ENCODE results near the gene RPGRIP1L. TPM values are rescaled to one million over a fixed set of nuclear protein-coding genes. Genes with fewer than 3 reads are reported as not detected.

RPGRIP1L gene
- total RNA-seq, 1 donor from 2014 or later, result 23.2 TPM

DNA sequence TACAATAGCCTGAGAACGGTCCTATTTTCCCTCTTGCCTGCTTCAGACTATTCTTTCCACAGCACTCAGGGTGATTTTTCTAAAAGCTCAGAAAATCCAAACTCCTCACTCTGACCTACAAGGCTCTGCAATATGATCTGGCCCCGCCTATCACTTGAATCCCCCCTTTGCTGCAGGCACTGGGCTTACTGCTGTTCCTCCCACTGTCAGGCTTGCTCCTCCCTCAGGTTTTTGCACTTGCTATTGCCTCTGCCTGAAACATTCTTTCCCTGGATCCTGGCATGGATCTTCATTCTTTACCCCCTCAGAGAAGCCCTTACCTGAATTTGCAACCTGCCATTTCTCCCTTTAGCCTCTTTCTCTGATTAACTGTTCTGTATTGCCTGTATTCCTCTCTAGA is 52.3 kb downstream of the RPGRIP1L start:
- H3K9ac ChIP-seq, result no peak overlapping the region
- no peaks in the 10 kb centered on the region for H3K9me3 ChIP-seq (ENCODE audit: low read depth)
- peak; percentile 45 for DNase-seq (ENCODE audit: low spot score)
- no peak overlapping the region for H3K27ac ChIP-seq
- no peaks in the 10 kb centered on the region for H3K79me2 ChIP-seq (ENCODE audit: low read depth)
- no peak overlapping the region for H3K4me3 ChIP-seq
- no peaks in the 10 kb centered on the region for H3K9me3 Mint-ChIP-seq
- H3K27me3 Mint-ChIP-seq (ENCODE audit: insufficient read depth, low read depth), result no peaks in the 10 kb centered on the region
- H4K20me1 ChIP-seq (ENCODE audit: low read depth), result no peaks in the 10 kb centered on the region
- H3K4me3 Mint-ChIP-seq, result no peak overlapping the region
- no peak overlapping the region for H3K27ac Mint-ChIP-seq
- H3K4me1 ChIP-seq, result peaks cover 7% of the 10 kb centered on the region
- H3K36me3 ChIP-seq, result no peaks in the 10 kb centered on the region
- H3K4me2 ChIP-seq, result peak overlapping the region; percentile 58
- peaks cover 8% of the 10 kb centered on the region for H3K4me1 Mint-ChIP-seq
- H3K27me3 ChIP-seq, result no peaks in the 10 kb centered on the region
- H3F3A ChIP-seq (ENCODE audit: low read depth), result no peaks in the 10 kb centered on the region
- H3K36me3 Mint-ChIP-seq, result peaks cover 16% of the 10 kb centered on the region
- TF ChIP-seq EZH2 (IDR thresholded peaks at IDR 0.05), result no peak
- TF ChIP-seq EZH2phosphoT487 (IDR thresholded peaks at IDR 0.05), result no peak
- no peak for TF ChIP-seq CTCF (IDR thresholded peaks at IDR 0.05)
- no peak overlapping the region for H2AFZ ChIP-seq (replicated peaks)

GRCh38 chr16:53646506-53646905 is 57.2 kb downstream of the RPGRIP1L start:
- Histone ChIP-seq H3K27ac (no peak overlapping the region), H3K4me3 (no peak overlapping the region), H2AFZ (replicated peaks) (no peak overlapping the region), H3K9ac (no peak overlapping the region), H3K27me3 (no peaks in the 10 kb centered on the region), H3K9me3 (ENCODE audit: low read depth) (no peaks in the 10 kb centered on the region), H3K4me1 (peaks cover 4% of the 10 kb centered on the region), H3K79me2 (ENCODE audit: low read depth) (no peaks in the 10 kb centered on the region), H3K36me3 (no peaks in the 10 kb centered on the region), H3F3A (ENCODE audit: low read depth) (no peaks in the 10 kb centered on the region), H4K20me1 (ENCODE audit: low read depth) (no peaks in the 10 kb centered on the region), H3K4me2 (no peak overlapping the region)
- Mint-ChIP-seq H3K4me1 (peaks cover 7% of the 10 kb centered on the region), H3K27me3 (ENCODE audit: insufficient read depth, low read depth) (peaks cover 2% of the 10 kb centered on the region), H3K27ac (no peak overlapping the region), H3K4me3 (no peak overlapping the region), H3K9me3 (peaks cover 15% of the 10 kb centered on the region), H3K36me3 (peaks cover 32% of the 10 kb centered on the region)
- DNase-seq (ENCODE audit: low spot score), result no peak
- TF ChIP-seq EZH2phosphoT487 (IDR thresholded peaks at IDR 0.05) (no peak), EZH2 (IDR thresholded peaks at IDR 0.05) (no peak), CTCF (IDR thresholded peaks at IDR 0.05) (no peak)

- Histone ChIP-seq H3K27me3 (no peaks in the 10 kb centered on the region), H3K36me3 (no peaks in the 10 kb centered on the region), H3K4me3 (no peak overlapping the region), H3K9me3 (ENCODE audit: low read depth) (no peaks in the 10 kb centered on the region), H3K79me2 (ENCODE audit: low read depth) (no peaks in the 10 kb centered on the region), H3F3A (ENCODE audit: low read depth) (no peaks in the 10 kb centered on the region), H4K20me1 (ENCODE audit: low read depth) (no peaks in the 10 kb centered on the region), H3K27ac (no peak overlapping the region), H2AFZ (replicated peaks) (no peak overlapping the region), H3K4me2 (no peak overlapping the region), H3K9ac (no peak overlapping the region), H3K4me1 (no peaks in the 10 kb centered on the region)
- H3K4me3 Mint-ChIP-seq, result no peak overlapping the region
- TF ChIP-seq EZH2phosphoT487 (IDR thresholded peaks at IDR 0.05) (no peak), EZH2 (IDR thresholded peaks at IDR 0.05) (no peak), CTCF (IDR thresholded peaks at IDR 0.05) (no peak)
- H3K9me3 Mint-ChIP-seq, result peaks cover 15% of the 10 kb centered on the region
- H3K27ac Mint-ChIP-seq, result no peak overlapping the region
- no peaks in the 10 kb centered on the region for H3K4me1 Mint-ChIP-seq
- DNase-seq (ENCODE audit: low spot score), result no peak
- H3K36me3 Mint-ChIP-seq, result peaks cover 39% of the 10 kb centered on the region
- H3K27me3 Mint-ChIP-seq (ENCODE audit: insufficient read depth, low read depth), result peaks cover 2% of the 10 kb centered on the region
Observed at GRCh38 chr16:53643474-53643873, 60.2 kb downstream of the RPGRIP1L start.
